NAMALWA (cell line): Measurements from ENCODE around the gene PTPN21.
"Not testable (repeated sequence)": the region's sequence is repeated elsewhere in the genome, so short reads cannot be mapped to it uniquely, and the experiment has no call there.

Experiments used
- DNase-seq: peaks from one replicate; pipeline ENCODE4 v3.0.0-alpha.2; 2015; ENCODE audit warnings: low spot score

Gene PTPN21

GRCh38 chr14:88551980-88552431 lies 2.8 kb downstream of the PTPN21 start:
- DNase-seq: no peak

GRCh38 chr14:88551094-88551870 lies 3.5 kb downstream of the PTPN21 start:
- no peak for DNase-seq

- no peak for DNase-seq
Measured at GRCh38 chr14:88550078-88550477, 4.7 kb downstream of the PTPN21 start.

- no peak for DNase-seq
Measured at GRCh38 chr14:88547386-88547780, 7.4 kb downstream of the PTPN21 start.

- no peak for DNase-seq
Measured at GRCh38 chr14:88546621-88547385, 8.0 kb downstream of the PTPN21 start.

- no peak for DNase-seq
Measured at GRCh38 chr14:88545256-88545655, 9.6 kb downstream of the PTPN21 start.

- no peak for DNase-seq
Measured at GRCh38 chr14:88542857-88543795, 11.7 kb downstream of the PTPN21 start.

- no peak for DNase-seq
Measured at GRCh38 chr14:88541324-88541723, 13.5 kb downstream of the PTPN21 start.

- no peak for DNase-seq
Measured at GRCh38 chr14:88535813-88536212, 19.0 kb downstream of the PTPN21 start.

- no peak for DNase-seq
Measured at GRCh38 chr14:88535149-88535548, 19.7 kb downstream of the PTPN21 start.

GRCh38 chr14:88533064-88533602 lies 21.7 kb downstream of the PTPN21 start:
- no peak for DNase-seq

GRCh38 chr14:88529889-88530288 lies 24.9 kb downstream of the PTPN21 start:
- not testable (repeated sequence) for DNase-seq

- no peak for DNase-seq
Measured at GRCh38 chr14:88522393-88522792, 32.4 kb downstream of the PTPN21 start.

- DNase-seq: no peak
Measured at GRCh38 chr14:88521818-88522217, 33.0 kb downstream of the PTPN21 start.

- DNase-seq: no peak
Measured at GRCh38 chr14:88519907-88520306, 34.9 kb downstream of the PTPN21 start.

- no peak for DNase-seq
Measured at GRCh38 chr14:88518592-88519512, 36.0 kb downstream of the PTPN21 start.

GRCh38 chr14:88516861-88517357 lies 37.9 kb downstream of the PTPN21 start:
- DNase-seq: no peak

- DNase-seq: no peak
Measured at GRCh38 chr14:88515499-88516221, 39.1 kb downstream of the PTPN21 start.

- no peak for DNase-seq
Measured at GRCh38 chr14:88507208-88507607, 47.6 kb downstream of the PTPN21 start.

GRCh38 chr14:88505621-88506020 lies 49.2 kb downstream of the PTPN21 start:
- DNase-seq: no peak
